ENCODE measurements around the gene FGFRL1.

FGFRL1 gene

DNA sequence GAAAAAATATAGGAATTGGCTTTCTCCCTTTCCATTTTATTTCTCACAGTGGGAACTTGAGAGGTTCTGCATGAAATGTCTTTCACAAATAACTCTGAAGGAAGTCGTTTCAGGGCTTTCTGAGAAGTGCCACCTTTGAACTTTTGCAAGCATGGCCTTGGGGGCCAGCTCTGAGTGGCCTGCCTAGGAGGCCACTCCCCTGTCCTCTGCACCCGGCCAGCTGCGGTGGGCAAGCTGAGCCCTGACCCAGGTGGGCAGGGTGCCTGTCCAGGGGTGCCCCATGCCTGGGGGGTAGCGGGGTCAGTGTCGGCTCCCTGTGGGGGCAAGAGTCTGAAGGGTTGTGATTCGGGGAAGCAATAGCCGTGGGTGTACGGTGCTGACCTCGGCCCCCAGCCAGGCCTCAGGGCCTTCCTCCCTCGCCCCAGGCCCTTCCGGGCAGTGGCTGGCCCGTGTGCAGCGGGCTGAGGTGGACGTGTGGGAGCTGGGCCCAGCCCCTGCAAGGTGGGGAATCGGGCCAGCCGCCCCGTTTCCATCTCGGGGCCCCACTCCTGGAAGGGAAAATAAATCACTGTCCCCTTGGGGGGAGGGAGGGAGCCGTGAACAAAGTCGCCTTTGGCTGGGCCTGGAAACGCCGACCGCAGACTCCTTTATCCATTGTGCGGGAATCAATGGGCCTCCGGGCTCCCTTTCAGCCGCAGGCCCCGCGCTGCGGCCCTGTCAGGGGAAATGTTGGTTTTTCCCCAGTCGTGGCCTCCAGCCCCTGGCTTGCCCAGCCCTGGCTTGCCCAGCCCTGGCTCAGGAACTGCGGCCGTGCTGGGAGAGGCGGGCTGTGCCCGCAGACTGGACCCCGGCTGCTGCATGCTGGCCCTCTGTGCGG is 3.1 kb downstream of the FGFRL1 start:
- no peak overlapping the region for H3K4me3 ChIP-seq (replicated peaks; ENCODE audit: low read depth, low read length)
- TF ChIP-seq, protein P1, sequence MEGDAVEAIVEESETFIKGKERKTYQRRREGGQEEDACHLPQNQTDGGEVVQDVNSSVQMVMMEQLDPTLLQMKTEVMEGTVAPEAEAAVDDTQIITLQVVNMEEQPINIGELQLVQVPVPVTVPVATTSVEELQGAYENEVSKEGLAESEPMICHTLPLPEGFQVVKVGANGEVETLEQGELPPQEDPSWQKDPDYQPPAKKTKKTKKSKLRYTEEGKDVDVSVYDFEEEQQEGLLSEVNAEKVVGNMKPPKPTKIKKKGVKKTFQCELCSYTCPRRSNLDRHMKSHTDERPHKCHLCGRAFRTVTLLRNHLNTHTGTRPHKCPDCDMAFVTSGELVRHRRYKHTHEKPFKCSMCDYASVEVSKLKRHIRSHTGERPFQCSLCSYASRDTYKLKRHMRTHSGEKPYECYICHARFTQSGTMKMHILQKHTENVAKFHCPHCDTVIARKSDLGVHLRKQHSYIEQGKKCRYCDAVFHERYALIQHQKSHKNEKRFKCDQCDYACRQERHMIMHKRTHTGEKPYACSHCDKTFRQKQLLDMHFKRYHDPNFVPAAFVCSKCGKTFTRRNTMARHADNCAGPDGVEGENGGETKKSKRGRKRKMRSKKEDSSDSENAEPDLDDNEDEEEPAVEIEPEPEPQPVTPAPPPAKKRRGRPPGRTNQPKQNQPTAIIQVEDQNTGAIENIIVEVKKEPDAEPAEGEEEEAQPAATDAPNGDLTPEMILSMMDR (IDR thresholded peaks at IDR 0.05; ENCODE audit: low read length, missing control alignments), result no peak
- no peak for DNase-seq (ENCODE audit: low read depth)

- DNase-seq (ENCODE audit: low read depth), result no peak
- H3K4me3 ChIP-seq (replicated peaks; ENCODE audit: low read depth, low read length), result no peak overlapping the region
- TF ChIP-seq, protein P1 (IDR thresholded peaks at IDR 0.05; ENCODE audit: low read length, missing control alignments), result no peak
These were observed 3.8 kb downstream of the FGFRL1 start for GRCh38 chr4:1015179-1015578.

- no peak for DNase-seq (ENCODE audit: low read depth)
- TF ChIP-seq, protein P1 (IDR thresholded peaks at IDR 0.05; ENCODE audit: low read length, missing control alignments), result no peak
- no peak overlapping the region for H3K4me3 ChIP-seq (replicated peaks; ENCODE audit: low read depth, low read length)
These were observed 4.3 kb downstream of the FGFRL1 start for GRCh38 chr4:1015746-1016145.

GRCh38 chr4:1017211-1017610 is 5.8 kb downstream of the FGFRL1 start:
- H3K4me3 ChIP-seq (replicated peaks; ENCODE audit: low read depth, low read length), result no peak overlapping the region
- TF ChIP-seq, protein P1 (IDR thresholded peaks at IDR 0.05; ENCODE audit: low read length, missing control alignments), result no peak
- no peak for DNase-seq (ENCODE audit: low read depth)

- TF ChIP-seq, protein P1 (IDR thresholded peaks at IDR 0.05; ENCODE audit: low read length, missing control alignments), result no peak
- H3K4me3 ChIP-seq (replicated peaks; ENCODE audit: low read depth, low read length), result no peak overlapping the region
- no peak for DNase-seq (ENCODE audit: low read depth)
These were observed 6.3 kb downstream of the FGFRL1 start for GRCh38 chr4:1017706-1018105.

DNA sequence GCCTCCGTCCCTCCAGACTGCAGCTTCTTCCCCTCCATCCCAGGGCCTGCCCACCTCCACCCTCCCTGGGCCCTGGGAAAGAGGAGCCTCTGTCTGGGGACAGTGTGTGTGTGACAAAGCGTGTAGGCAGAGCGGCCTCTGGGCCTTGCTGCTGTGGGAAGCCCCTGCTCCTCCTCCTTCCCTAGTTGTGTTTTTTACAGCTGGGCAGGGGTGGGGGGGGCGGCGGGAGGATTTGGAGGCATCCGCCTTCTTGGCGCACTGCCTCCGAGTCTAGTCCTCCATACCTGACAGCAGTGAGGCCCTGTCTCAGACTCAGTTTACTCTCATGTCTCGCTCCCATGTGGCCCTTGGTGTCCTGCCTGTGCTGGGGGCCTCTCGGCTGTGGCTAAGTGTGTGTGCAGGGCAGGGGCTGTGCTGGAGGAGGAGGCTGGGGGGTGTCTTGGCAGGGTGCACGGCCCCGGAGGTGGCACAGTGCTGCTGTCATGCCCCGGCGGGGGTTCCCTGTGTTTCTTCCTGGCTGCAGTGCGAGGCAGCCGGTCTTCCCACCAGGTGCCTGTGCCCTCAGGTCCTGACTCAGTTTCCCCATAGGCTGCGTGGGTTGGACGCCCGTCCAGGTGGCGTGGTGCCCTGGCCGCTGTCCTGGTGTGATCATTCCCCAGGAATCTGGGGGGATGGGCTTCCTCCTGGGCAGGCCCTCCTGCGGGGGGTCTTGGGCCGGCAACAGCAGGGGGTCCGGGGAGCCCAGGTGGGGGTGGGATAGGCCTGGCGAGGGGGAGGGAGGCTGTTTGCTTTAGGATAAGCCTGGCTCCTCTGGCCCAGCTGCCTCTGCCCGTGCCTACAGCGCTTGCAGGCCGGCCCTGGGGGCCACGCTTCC is 7.0 kb downstream of the FGFRL1 start:
- TF ChIP-seq, protein P1 (IDR thresholded peaks at IDR 0.05; ENCODE audit: low read length, missing control alignments), result no peak
- no peak for DNase-seq (ENCODE audit: low read depth)
- no peak overlapping the region for H3K4me3 ChIP-seq (replicated peaks; ENCODE audit: low read depth, low read length)

All from fibroblast of pulmonary artery (primary cell).